SK-MEL-5 (cell line): ENCODE results near the gene ARV1. TPM values are rescaled to one million over a fixed set of nuclear protein-coding genes. Genes with fewer than 3 reads are reported as not detected.

Source experiments
- DNase-seq: peaks from one replicate; pipeline ENCODE4 v3.0.0-alpha.2; 2016; ENCODE audit warnings: low read depth, low spot score
- in situ Hi-C: cut with HindIII; loops from 2 replicates; pipeline ENCODE4 v1.10.0; 2016; ENCODE audit warnings: low sequenced_read_pairs, high pct_unique_total_duplicates, low pct_unique_long_range_greater_than_20kb
- polyA plus RNA-seq, 2 experiments: library from polyadenylated mRNA; depleted of rRNA; stranded (reverse); fragments of >200 nt; gene quantifications; 2 replicates each; pipeline ENCODE4 v1.2.3, GENCODE V29; 2015
- total RNA-seq: library from RNA; depleted of rRNA; stranded (reverse); fragments of >200 nt; shearing (Covaris generic); gene quantifications from 2 replicates; pipeline ENCODE4 v1.2.3, GENCODE V29; 2014; rRNA removed

Gene ARV1
- 33.5 and 42.4 TPM in 2 replicates for total RNA-seq
- polyA plus RNA-seq (2015; cell fraction: cytosol; rRNA removed): 31.2 and 31.4 TPM in 2 replicates
- 26.8 and 30.5 TPM in 2 replicates for polyA plus RNA-seq (2015; cell fraction: nucleus; rRNA removed)

GRCh38 chr1:230978491-230979388 is at the start of gene ARV1, which contains the start of gene TTC13:
Gene ARV1 (plus strand): TSS chr1:230979094. CDS start chr1:230979106, 12 bp downstream.
Gene TTC13 (minus strand): TSS chr1:230978861. CDS start chr1:230978830, 31 bp downstream.
- DNase-seq: peak; percentile 99
- in situ Hi-C loops: no loop called here

- DNase-seq: no peak
- in situ Hi-C loops: no loop called here
Observed at GRCh38 chr1:230930986-230931385, 47.9 kb upstream of the ARV1 start.

DNA sequence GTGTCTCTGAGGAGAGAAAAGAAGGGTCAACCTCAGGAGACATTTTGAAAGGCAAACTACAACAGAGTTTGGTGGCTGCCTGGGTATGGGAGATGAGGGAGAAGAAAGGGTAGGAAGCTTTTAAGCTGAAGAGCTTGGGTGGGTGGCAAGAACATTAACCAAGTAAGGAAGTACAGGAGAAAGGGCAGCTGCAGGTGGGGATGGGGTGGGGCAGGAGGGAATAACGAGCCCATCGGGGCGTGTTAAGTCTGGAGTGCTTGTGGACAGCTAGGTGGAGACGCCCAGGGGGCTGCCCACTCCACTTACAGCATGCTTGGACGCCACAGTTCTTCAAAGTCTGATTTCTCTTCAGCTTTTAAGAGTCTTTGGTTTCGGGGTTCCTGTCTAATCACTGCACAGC is 43.0 kb upstream of the ARV1 start:
- in situ Hi-C loops: no loop called here
- DNase-seq: no peak

DNA sequence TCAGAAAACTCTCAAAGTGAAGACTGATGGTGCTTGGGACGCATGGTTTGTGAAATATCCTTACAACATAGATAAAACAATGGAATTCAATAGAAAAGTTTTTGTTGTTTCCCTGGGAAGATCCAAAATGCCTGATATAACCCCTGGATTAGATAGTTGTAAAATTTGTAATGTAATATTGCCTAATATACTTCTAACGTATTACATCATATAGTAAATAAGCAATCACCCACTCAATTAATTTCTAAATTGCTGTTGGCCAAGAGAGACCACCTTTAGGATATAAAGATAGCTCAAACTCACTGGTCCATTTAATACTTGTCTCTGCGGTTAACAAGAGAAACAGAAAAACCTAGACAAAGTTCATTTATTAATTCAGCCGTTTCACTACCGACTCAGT is 42.4 kb upstream of the ARV1 start:
- in situ Hi-C loops: no loop called here
- no peak for DNase-seq

- in situ Hi-C loops: no loop called here
- no peak for DNase-seq
Observed at GRCh38 chr1:230937371-230937770, 41.5 kb upstream of the ARV1 start.

DNA sequence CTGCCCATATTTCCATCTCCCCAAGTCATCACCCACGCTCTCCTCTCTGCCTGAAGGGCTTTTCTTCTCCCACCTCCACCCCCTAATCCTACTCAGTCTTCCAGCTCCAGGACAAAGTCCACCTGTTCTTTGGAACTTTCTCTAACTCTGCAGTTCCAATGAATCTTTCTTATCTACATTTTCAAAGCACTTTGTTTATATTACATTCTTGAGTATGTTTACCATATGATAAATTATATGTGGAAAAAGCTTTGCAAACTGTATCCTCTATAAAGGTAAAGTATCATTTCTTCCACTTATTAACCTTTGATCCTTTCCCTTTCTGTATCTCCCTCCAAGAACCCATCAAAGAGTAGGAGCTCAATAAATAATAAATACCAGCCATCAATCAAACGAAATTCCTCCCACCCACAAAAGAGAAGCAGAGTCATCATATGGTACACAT is 39.9 kb upstream of the ARV1 start:
- in situ Hi-C loops: no loop called here
- DNase-seq: no peak

GRCh38 chr1:230939806-230940489 is 38.9 kb upstream of the ARV1 start:
- in situ Hi-C loops: no loop called here
- no peak for DNase-seq

- no peak for DNase-seq
- in situ Hi-C loops: no loop called here
Observed at GRCh38 chr1:230940848-230941247, 38.0 kb upstream of the ARV1 start.

- in situ Hi-C loops: no loop called here
- no peak for DNase-seq
Observed at GRCh38 chr1:230943048-230943593, 35.8 kb upstream of the ARV1 start.

DNA sequence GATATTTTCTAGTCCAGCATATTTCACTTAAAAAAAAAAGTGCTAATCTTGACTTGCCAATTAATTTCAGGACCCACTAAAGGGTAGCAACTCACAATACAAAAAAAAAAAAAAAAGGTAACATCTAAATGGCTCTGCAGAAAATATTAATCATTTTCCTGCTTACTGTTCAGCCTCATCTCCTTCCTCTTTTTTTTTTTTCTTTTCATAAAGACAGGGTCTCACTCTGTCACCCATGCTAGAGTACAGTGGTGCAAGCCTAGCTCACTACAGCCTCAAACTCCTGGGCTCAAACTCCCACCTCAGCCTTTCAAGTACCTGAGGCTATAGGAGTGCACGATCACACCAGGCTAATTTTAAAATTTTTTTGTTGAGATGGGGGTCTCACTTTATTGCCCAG is 30.6 kb upstream of the ARV1 start:
- in situ Hi-C loops: no loop called here

GRCh38 chr1:230948903-230949302 is 30.0 kb upstream of the ARV1 start:
- in situ Hi-C loops: no loop called here
- DNase-seq: no peak

More for the DNA sequence above, 30.6 kb upstream of the ARV1 start:
- no peak for DNase-seq

DNA sequence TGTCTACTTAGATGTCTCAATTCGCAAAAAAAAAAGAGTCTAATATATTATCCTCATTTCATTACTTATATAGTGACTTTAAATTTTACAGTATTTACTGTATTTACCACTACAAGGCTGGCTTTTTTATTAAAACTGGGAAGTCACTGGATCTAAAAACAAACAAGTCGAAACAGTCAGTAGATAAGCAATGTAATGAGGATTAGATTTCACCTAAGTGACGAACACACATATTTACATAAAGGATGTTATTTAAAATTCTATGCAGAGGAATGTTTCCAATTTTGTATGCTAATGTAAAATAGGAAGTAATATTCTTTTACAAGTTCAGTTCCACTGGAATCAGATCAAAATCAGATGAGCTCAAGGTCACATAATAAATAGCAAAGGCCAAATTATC is 28.5 kb upstream of the ARV1 start:
- no peak for DNase-seq
- in situ Hi-C loops: no loop called here

GRCh38 chr1:230957580-230957989 is 21.3 kb upstream of the ARV1 start:
- DNase-seq: no peak
- in situ Hi-C loops: no loop called here

DNA sequence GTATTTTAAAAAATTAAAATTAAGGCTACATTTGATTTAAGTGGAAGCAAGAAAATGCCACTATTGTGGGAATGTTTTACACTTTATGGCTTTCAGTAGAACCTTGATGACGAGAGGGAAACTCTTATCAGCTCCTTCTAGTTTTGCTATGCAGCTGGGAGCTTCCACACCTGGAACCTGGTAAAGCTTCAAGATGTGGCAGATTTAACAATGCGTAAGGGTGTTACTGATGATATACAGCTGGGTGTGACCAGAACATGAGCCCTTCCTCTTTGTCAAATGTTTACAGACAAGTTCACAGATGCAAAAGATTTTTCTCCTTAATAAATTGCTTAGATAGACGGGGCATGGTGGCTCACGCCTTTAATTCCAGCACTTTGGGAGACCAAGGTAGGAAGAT is 20.5 kb upstream of the ARV1 start:
- in situ Hi-C loops: no loop called here
- no peak for DNase-seq

GRCh38 chr1:230964896-230965295 is 14.0 kb upstream of the ARV1 start:
- in situ Hi-C loops: no loop called here
- no peak for DNase-seq

DNA sequence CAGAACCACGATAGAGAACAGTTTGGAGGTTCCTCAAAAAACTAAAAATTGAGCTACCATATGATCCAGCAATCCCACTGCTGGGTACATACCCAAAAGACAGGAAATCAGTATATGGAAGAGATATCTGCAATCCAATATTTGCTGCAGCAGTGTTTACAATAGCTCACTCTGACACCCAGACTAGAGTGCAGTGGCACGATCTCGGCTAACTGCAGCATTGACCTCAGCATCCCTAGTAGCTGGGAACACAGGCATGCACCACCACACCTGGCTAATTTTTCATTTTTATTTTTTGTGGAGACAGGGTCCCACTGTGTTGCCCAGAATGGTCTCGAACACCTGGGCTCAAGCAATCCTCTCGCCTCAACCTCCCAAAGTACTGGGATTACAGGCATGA is 13.4 kb upstream of the ARV1 start:
- no peak for DNase-seq
- in situ Hi-C loops: no loop called here

- no peak for DNase-seq
- in situ Hi-C loops: no loop called here
Observed at GRCh38 chr1:230966358-230966873, 12.5 kb upstream of the ARV1 start.

- in situ Hi-C loops: no loop called here
- no peak for DNase-seq
Observed at GRCh38 chr1:230970432-230970831, 8.5 kb upstream of the ARV1 start.
